KOPT-K1 (cell line): ENCODE measurements around the gene NCK2.
A peak's percentile ranks its signal among the peaks of the same experiment; 100 is the strongest.

Experiments used
- H3K27ac ChIP-seq: fragments of 200-600 bp; sonication (generic); 2 replicates; pipeline ENCODE4 v1.5.1; 2016; ENCODE audit warnings: antibody characterized with exemption, mild to moderate bottlenecking, low read depth, low read length; ENCODE audit not compliant: poor library complexity, severe bottlenecking
- H3K36me3 ChIP-seq: fragments of 200-600 bp; sonication (generic); 2 replicates; pipeline ENCODE4 v1.5.1; 2017; ENCODE audit warnings: antibody characterized with exemption, mild to moderate bottlenecking, low read length, moderate library complexity; ENCODE audit not compliant: insufficient read depth
- H3K9me3 ChIP-seq: fragments of 200-600 bp; sonication (generic); 2 replicates; pipeline ENCODE4 v1.5.1; 2017; ENCODE audit warnings: antibody characterized with exemption, low read length, mild to moderate bottlenecking; ENCODE audit not compliant: insufficient read depth, poor library complexity, severe bottlenecking

NCK2 gene

DNA sequence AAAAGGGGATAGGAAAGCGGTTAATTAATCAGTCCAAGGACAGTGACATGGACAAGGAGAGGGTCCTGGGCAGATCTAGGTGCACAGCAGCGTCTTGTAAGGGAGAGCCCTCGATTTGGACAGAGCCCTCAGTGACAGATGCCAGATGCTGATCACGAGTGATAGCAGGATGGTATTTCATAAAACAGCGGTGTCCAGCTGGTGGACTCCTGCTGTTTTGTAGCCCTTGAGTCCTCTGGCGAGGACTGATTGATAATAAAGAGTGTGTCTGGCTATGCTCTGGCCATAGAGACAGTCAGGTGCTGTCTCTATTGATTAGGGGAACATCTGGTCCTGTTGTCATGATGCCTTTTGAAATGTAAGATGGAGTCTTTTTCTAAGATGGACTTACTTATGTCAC lies 180.7 kb downstream of the NCK2 start:
- peaks cover 15% of the 10 kb centered on the region for H3K9me3 ChIP-seq
- H3K36me3 ChIP-seq = no peaks in the 10 kb centered on the region
- no peak overlapping the region for H3K27ac ChIP-seq

DNA sequence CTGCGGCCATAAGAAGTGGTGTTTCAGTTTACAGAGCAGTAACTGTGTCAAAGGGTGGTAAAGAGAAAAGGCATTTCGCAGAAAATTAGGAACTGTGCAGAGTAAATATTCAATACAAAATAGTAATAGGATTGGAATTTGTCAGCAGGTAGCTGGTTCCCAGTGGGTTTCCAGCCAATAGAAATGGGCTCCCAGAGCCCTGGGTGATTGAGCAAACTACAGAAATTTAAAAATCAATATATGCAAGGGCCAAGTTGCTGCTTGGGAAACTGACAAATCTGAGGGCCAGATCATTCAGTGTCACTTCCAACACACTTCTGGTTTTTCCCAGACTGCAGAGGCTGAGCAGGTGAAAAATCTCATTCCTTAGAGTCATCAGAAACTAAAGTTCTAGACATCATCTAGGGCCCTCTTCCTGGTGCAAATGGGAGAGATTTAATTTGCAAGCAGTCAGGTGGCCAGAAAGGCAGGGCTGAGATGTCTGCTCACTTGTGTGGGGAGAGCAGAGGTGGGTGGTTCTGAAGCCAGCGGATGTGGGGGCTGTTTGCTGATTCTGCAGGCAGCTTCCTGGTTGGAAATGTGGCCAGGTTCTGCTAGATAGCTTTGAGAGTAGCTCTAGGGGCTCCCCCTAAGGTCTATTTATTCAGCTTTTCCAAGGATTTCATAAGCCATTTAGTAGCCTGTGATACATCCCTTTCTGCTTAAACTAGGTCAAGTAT lies 182.4 kb downstream of the NCK2 start:
- H3K9me3 ChIP-seq = peaks cover 2% of the 10 kb centered on the region
- H3K36me3 ChIP-seq = no peaks in the 10 kb centered on the region
- H3K27ac ChIP-seq = peak overlapping the region; percentile 83

DNA sequence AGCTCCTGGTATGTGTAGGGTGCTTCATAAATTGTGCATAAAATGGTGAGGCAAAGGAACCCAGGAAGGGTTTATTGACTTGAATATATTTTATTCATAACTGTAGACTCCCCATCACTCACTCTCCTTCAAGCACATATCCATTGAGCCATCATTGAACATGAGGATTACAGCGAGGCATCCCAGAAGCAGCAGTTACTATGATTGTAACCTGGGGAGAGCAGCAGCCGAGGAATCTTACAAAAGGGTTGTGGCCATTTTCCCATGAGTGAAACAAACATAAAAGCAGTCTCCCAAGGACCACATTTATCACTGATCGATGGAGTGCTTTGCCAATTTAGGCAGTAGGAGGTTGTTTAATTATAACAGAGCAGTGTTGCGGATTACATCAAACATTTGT lies 183.4 kb downstream of the NCK2 start:
- Histone ChIP-seq H3K9me3 (peaks cover 5% of the 10 kb centered on the region), H3K27ac (peak overlapping the region; percentile 83), H3K36me3 (no peaks in the 10 kb centered on the region)

DNA sequence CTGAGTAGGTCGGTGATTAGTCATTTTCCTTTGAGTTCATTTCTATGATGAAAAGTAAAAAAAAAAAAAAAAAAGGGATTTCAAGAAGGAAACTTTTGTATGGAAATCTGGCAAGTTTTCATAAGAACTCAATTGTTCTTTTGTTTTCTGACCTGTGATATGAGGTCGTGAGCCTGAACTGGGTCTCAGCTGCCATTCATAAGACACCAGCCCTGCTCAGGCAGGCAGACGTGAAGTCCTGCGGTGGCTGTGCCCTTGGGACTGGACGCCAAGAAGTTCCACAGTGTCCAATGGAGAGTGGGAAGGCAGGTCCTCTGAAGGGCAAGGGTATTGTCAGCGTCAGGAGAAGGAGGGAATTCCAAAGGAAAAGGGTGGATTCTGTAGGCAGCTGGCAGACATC lies 183.9 kb downstream of the NCK2 start:
- Histone ChIP-seq H3K27ac (peak overlapping the region; percentile 83), H3K36me3 (no peaks in the 10 kb centered on the region), H3K9me3 (peaks cover 10% of the 10 kb centered on the region)

DNA sequence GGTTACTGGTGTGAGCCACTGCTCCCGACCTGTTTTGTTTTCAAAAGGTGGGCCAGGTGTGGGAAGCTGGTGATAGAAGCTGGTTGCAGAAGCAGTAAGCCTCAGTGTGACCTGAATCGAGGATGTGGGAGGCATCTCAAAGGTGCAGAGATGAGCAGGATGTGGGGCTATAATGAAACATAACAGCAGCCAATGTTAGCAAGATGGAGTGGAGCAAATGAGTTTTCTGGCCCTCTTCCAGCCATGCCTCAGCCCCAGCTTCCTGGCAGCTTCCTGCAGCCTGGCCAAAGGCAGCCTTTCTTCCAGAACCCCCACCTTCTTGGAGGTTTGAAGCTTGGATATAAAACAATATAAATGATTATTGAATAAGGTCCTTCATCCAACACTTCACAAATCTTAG lies 184.8 kb downstream of the NCK2 start:
- H3K36me3 ChIP-seq = no peaks in the 10 kb centered on the region
- peak overlapping the region; percentile 83 for H3K27ac ChIP-seq
- H3K9me3 ChIP-seq = peaks cover 16% of the 10 kb centered on the region

DNA sequence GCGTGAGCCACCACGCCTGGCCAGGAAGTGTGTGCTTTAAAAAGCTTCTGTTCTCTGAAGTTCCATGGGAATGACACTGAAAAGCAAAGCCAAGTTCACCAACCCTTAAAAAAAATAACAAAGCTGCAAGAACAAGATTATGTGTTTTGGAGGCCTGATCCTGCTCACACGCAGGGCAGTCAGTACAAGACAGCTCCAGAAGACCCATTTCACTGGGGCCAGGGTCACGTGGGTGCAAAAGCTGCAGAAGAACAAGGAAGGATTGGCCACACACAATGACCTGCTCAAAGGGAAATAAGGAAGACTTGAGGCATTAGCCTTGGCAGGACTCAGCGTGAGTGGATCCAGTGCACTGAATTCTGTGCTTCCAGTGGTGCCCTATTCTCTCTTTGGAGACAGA lies 187.9 kb downstream of the NCK2 start:
- Histone ChIP-seq H3K9me3 (peaks cover 16% of the 10 kb centered on the region), H3K27ac (no peak overlapping the region), H3K36me3 (no peaks in the 10 kb centered on the region)

DNA sequence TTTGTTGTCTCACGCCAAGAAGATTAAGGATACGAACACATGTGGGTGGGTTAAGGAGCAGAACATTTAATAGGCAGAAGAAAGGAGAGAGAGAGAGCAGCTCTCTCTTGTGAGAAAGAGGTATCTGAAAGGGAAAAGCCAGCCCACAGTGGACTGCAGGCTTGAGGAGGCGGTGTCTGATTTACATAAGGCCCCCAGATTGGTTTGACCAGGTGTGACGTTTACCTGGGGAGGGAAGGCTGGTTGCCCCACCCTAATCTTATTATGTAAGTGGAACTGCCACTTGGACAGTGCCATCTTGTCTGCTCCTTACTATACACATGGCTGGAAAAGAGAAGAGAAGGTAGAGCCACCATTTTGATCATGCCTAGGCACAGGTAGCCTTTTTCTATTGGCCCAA lies 189.2 kb downstream of the NCK2 start:
- peak overlapping the region; percentile 52 for H3K27ac ChIP-seq
- H3K9me3 ChIP-seq = peaks cover 16% of the 10 kb centered on the region
- no peaks in the 10 kb centered on the region for H3K36me3 ChIP-seq

DNA sequence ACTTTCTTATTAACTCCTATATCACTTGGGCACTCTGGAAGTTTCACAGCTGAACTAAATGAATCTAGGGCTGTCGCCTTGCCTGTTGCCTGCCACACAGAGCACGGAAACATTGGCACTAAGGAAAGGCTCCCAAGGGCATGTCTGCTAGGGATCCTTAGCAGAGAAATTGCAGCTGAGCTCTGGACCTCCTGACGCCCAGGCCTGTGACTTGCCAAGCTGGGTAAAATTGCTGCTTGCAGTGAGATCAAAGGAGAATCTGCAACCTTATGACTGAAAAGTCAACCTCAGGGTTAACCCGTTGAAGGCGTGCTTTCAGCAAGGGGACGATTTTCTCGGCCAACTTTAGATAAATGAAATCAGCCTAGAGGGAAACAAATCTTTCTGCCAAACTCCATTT lies 189.8 kb downstream of the NCK2 start:
- Histone ChIP-seq H3K27ac (peak overlapping the region; percentile 52), H3K9me3 (peaks cover 21% of the 10 kb centered on the region), H3K36me3 (no peaks in the 10 kb centered on the region)

DNA sequence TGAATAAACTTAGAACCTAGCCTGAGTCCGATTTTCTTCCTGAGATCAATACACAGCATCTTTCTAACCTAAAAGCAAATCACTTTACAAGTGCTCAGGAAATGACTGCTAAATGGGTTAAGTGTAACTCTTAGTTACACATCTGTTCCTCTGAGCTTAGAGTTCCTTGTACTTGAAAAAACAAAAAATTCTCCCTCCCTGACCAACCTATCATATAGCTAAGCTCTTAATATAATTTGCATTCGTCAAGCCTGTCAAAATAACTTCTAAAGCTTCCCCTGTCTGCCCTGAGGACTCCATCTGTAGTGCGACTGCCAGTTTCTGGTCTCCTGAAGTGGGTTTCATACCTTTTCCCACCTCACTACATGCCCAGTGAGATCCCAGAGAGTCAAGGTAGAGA lies 190.4 kb downstream of the NCK2 start:
- Histone ChIP-seq H3K9me3 (peaks cover 24% of the 10 kb centered on the region), H3K27ac (peak overlapping the region; percentile 52), H3K36me3 (no peaks in the 10 kb centered on the region)

DNA sequence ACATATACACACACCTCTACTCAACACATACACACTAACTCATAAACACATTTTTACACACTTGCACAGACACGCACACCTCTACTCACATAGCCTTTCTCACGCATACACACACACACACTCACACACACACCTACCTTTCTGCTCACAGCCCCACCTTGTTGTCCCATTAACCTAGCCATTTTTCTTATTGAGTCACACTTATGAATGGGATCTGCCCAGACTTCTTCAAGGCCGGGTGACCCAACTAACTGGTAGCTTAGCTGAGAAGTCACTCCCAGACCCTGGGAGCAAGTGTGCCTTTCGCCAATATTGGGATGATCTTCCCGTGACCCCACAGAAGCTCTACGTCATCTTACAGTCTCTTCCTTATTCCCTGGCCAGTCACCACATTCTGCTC lies 192.2 kb downstream of the NCK2 start:
- Histone ChIP-seq H3K9me3 (peaks cover 24% of the 10 kb centered on the region), H3K36me3 (no peaks in the 10 kb centered on the region), H3K27ac (no peak overlapping the region)

DNA sequence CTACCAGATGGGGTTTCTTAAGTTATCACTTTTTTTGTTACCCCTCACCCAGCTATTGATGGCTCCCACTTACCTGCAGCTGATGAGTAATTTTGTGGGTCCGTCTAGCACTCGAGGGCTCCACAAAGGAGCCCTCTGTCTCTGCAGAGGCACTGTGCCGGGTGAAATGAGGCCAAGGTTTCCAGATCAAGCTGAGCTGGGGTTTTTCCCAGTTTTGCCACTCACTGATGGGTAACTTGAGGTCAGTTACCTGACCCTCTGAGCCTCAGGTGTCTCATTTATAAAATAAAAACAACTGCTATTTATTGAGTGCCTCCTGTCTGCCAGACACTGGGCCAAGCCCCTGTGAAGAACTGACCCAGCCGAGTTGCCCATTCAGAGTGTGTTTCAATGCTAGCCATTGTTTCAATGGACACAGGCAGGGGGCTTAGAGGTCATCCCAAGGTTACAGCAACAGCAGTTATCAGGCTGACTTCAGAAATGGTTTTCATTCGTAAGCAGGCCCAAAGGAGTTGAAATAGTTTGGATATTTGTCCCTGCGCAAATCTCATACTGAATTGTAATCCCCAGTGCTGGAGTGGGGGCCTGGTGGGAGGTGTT lies 192.9 kb downstream of the NCK2 start:
- Histone ChIP-seq H3K36me3 (no peaks in the 10 kb centered on the region), H3K27ac (no peak overlapping the region), H3K9me3 (peaks cover 24% of the 10 kb centered on the region)
